ENCODE results near the gene ZKSCAN5. TPM values are rescaled to one million over a fixed set of nuclear protein-coding genes. Genes with fewer than 3 reads are reported as not detected.
A peak's percentile ranks its signal among the peaks of the same experiment; 100 is the strongest.
"Not testable (repeated sequence)": the region's sequence is repeated elsewhere in the genome, so short reads cannot be mapped to it uniquely, and the experiment has no call there.

ZKSCAN5 gene
- total RNA-seq, 1 donor from 2014 or later: 15.3 TPM

DNA sequence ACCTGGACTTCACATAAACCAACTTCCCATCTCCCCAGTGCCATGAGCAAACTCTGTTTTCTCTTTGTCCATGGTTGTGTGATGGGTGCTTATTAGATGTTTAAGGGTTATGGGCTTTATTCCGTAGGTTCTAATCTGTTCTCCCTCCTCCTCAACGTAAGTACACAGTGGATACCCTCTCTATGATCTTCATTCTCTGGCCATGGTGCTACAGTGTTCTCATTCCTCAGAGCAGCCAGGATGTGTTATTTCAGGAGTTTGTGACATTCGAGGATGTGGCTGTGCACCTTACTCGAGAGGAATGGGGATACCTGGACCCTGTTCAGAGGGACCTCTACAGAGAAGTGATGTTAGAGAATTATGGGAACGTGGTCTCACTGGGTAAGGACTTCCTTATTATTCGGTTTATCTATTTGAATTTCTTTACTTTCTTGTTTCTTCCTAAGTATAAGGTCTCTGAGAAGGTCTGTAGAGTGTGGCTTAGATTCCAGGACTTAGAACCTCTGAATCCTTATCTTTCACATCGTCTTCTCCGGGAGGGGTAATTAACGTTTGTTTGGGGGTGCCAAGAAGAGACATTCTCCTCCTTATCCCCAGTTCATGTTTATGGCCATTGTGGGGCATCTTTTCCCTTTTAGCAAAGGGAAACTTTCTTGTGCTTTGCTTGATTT lies 57.8 kb downstream of the ZKSCAN5 start:
- H3K27me3 Mint-ChIP-seq (ENCODE audit: low read depth, unreplicated experiment): no peaks in the 10 kb centered on the region
- Histone ChIP-seq H3K79me2 (ENCODE audit: insufficient read depth, low read length) (peaks cover 78% of the 10 kb centered on the region), H3K4me3 (ENCODE audit: insufficient read depth, low read depth, low read length) (no peak overlapping the region), H3K9me3 (ENCODE audit: insufficient read depth, low read depth, low read length) (no peaks in the 10 kb centered on the region), H3K9ac (ENCODE audit: low read length) (peak overlapping the region; percentile 81), H2AFZ (ENCODE audit: low read depth, low read length) (no peak overlapping the region), H3K36me3 (ENCODE audit: insufficient read depth, low read length) (peaks cover 43% of the 10 kb centered on the region), H3K27me3 (ENCODE audit: insufficient read depth, low read length) (no peaks in the 10 kb centered on the region), H3K27ac (ENCODE audit: low read depth, low read length) (peak overlapping the region; percentile 97), H3K4me1 (ENCODE audit: insufficient read depth, low read length) (peaks cover 48% of the 10 kb centered on the region), H4K20me1 (ENCODE audit: insufficient read depth, low read length) (peaks cover 24% of the 10 kb centered on the region), H3K4me2 (ENCODE audit: low read length) (peak overlapping the region; percentile 80)
- peak overlapping the region; percentile 97 for H3K27ac Mint-ChIP-seq (ENCODE audit: unreplicated experiment)
- peaks cover 25% of the 10 kb centered on the region for H3K36me3 Mint-ChIP-seq (ENCODE audit: low read depth, unreplicated experiment)
- H3K9me3 Mint-ChIP-seq (ENCODE audit: unreplicated experiment): no peaks in the 10 kb centered on the region
- DNase-seq (ENCODE audit: low read depth) (no peak), FAIRE-seq (no peak)
- peaks cover 44% of the 10 kb centered on the region for H3K4me1 Mint-ChIP-seq (ENCODE audit: low read depth, unreplicated experiment)
- peak overlapping the region; percentile 63 for H3K4me3 Mint-ChIP-seq (ENCODE audit: unreplicated experiment)
- TF ChIP-seq EZH2 (IDR thresholded peaks at IDR 0.05; ENCODE audit: insufficient read depth, low read length): no peak

- H3K4me1 ChIP-seq (ENCODE audit: insufficient read depth, low read length): peaks cover 46% of the 10 kb centered on the region
- TF ChIP-seq EZH2 (IDR thresholded peaks at IDR 0.05; ENCODE audit: insufficient read depth, low read length) (no peak), CTCF (IDR thresholded peaks at IDR 0.05; ENCODE audit: insufficient read depth, low read depth, low read length) (no peak)
- FAIRE-seq: peak; percentile 81
- H3K4me2 ChIP-seq (ENCODE audit: low read length): peak overlapping the region; percentile 80
- peak overlapping the region; percentile 97 for H3K27ac ChIP-seq (ENCODE audit: low read depth, low read length)
- Mint-ChIP-seq H3K4me1 (ENCODE audit: low read depth, unreplicated experiment) (peaks cover 44% of the 10 kb centered on the region), H3K27me3 (ENCODE audit: low read depth, unreplicated experiment) (no peaks in the 10 kb centered on the region), H3K36me3 (ENCODE audit: low read depth, unreplicated experiment) (peaks cover 26% of the 10 kb centered on the region), H3K27ac (ENCODE audit: unreplicated experiment) (peak overlapping the region; percentile 97), H3K4me3 (ENCODE audit: unreplicated experiment) (peak overlapping the region; percentile 63), H3K9me3 (ENCODE audit: unreplicated experiment) (no peaks in the 10 kb centered on the region)
- peaks cover 23% of the 10 kb centered on the region for H4K20me1 ChIP-seq (ENCODE audit: insufficient read depth, low read length)
- H3K4me3 ChIP-seq (ENCODE audit: insufficient read depth, low read depth, low read length): no peak overlapping the region
- H2AFZ ChIP-seq (ENCODE audit: low read depth, low read length): no peak overlapping the region
- H3K9ac ChIP-seq (ENCODE audit: low read length): peak overlapping the region; percentile 81
- H3K36me3 ChIP-seq (ENCODE audit: insufficient read depth, low read length): peaks cover 43% of the 10 kb centered on the region
- DNase-seq (ENCODE audit: low read depth): peak; percentile 99
- H3K9me3 ChIP-seq (ENCODE audit: insufficient read depth, low read depth, low read length): no peaks in the 10 kb centered on the region
- no peaks in the 10 kb centered on the region for H3K27me3 ChIP-seq (ENCODE audit: insufficient read depth, low read length)
- H3K79me2 ChIP-seq (ENCODE audit: insufficient read depth, low read length): peaks cover 78% of the 10 kb centered on the region
These were observed 58.4 kb downstream of the ZKSCAN5 start for GRCh38 chr7:99562832-99563231.

- Histone ChIP-seq H2AFZ (ENCODE audit: low read depth, low read length) (no peak overlapping the region), H3K9ac (ENCODE audit: low read length) (peak overlapping the region; percentile 80), H3K9me3 (ENCODE audit: insufficient read depth, low read depth, low read length) (no peaks in the 10 kb centered on the region), H3K36me3 (ENCODE audit: insufficient read depth, low read length) (peaks cover 46% of the 10 kb centered on the region), H4K20me1 (ENCODE audit: insufficient read depth, low read length) (peaks cover 24% of the 10 kb centered on the region), H3K4me3 (ENCODE audit: insufficient read depth, low read depth, low read length) (peak overlapping the region; percentile 6), H3K4me1 (ENCODE audit: insufficient read depth, low read length) (peaks cover 46% of the 10 kb centered on the region), H3K79me2 (ENCODE audit: insufficient read depth, low read length) (peaks cover 78% of the 10 kb centered on the region), H3K4me2 (ENCODE audit: low read length) (peak overlapping the region; percentile 80), H3K27me3 (ENCODE audit: insufficient read depth, low read length) (no peaks in the 10 kb centered on the region), H3K27ac (ENCODE audit: low read depth, low read length) (peak overlapping the region; percentile 97)
- FAIRE-seq: peak; percentile 45
- Mint-ChIP-seq H3K4me1 (ENCODE audit: low read depth, unreplicated experiment) (peaks cover 44% of the 10 kb centered on the region), H3K4me3 (ENCODE audit: unreplicated experiment) (peak overlapping the region; percentile 47), H3K27ac (ENCODE audit: unreplicated experiment) (peak overlapping the region; percentile 99), H3K36me3 (ENCODE audit: low read depth, unreplicated experiment) (peaks cover 26% of the 10 kb centered on the region), H3K27me3 (ENCODE audit: low read depth, unreplicated experiment) (no peaks in the 10 kb centered on the region), H3K9me3 (ENCODE audit: unreplicated experiment) (no peaks in the 10 kb centered on the region)
- DNase-seq (ENCODE audit: low read depth): peak; percentile 81
- TF ChIP-seq EZH2 (IDR thresholded peaks at IDR 0.05; ENCODE audit: insufficient read depth, low read length) (no peak), CTCF (IDR thresholded peaks at IDR 0.05; ENCODE audit: insufficient read depth, low read depth, low read length) (no peak)
These were observed 59.2 kb downstream of the ZKSCAN5 start for GRCh38 chr7:99563650-99564049.

DNA sequence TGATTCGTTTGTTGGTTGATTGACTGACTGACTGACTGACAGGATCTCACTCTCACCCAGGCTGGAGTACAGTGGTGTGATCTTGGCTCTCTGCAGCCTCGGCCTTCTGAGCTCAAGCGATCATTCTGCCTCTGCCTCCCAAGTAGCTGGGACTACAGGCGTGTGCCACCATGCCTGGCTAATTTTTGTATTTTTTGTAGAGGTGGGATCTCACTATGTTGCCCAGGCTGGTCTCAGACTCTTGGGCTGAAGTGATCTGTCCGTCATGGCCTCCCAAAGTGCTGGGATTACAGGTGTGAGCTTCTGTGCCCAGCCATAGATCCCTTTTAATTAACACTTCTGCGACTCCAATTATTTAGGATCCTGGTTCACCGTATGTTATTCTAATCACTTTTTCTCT lies 64.3 kb downstream of the ZKSCAN5 start:
- H3K27me3 ChIP-seq (ENCODE audit: insufficient read depth, low read length); H3K9me3 ChIP-seq (ENCODE audit: insufficient read depth, low read depth, low read length); H3K27ac ChIP-seq (ENCODE audit: low read depth, low read length); H3K9me3 Mint-ChIP-seq (ENCODE audit: unreplicated experiment); H3K27me3 Mint-ChIP-seq (ENCODE audit: low read depth, unreplicated experiment); H3K27ac Mint-ChIP-seq (ENCODE audit: unreplicated experiment); FAIRE-seq; H2AFZ ChIP-seq (ENCODE audit: low read depth, low read length); DNase-seq (ENCODE audit: low read depth); H3K9ac ChIP-seq (ENCODE audit: low read length); H3K4me3 Mint-ChIP-seq (ENCODE audit: unreplicated experiment); H3K4me3 ChIP-seq (ENCODE audit: insufficient read depth, low read depth, low read length); H3K4me2 ChIP-seq (ENCODE audit: low read length): not testable (repeated sequence)
- peaks cover 19% of the 10 kb centered on the region for H3K36me3 Mint-ChIP-seq (ENCODE audit: low read depth, unreplicated experiment)
- H3K4me1 Mint-ChIP-seq (ENCODE audit: low read depth, unreplicated experiment): peaks cover 12% of the 10 kb centered on the region
- Histone ChIP-seq H3K36me3 (ENCODE audit: insufficient read depth, low read length) (peaks cover 69% of the 10 kb centered on the region), H3K4me1 (ENCODE audit: insufficient read depth, low read length) (peaks cover 12% of the 10 kb centered on the region), H4K20me1 (ENCODE audit: insufficient read depth, low read length) (peaks cover 45% of the 10 kb centered on the region), H3K79me2 (ENCODE audit: insufficient read depth, low read length) (peaks cover 66% of the 10 kb centered on the region)

Data from astrocyte (in vitro differentiated cells and primary cell).